ENCODE data around the gene PAK2. TPM values are rescaled to one million over a fixed set of nuclear protein-coding genes. Genes with fewer than 3 reads are reported as not detected.

Gene PAK2
- total and polyA plus RNA-seq, 9 of the 15 experiments (the other 6 are each of a cell fraction or from before 2014, with no cell fraction given): 13.2 to 72.4 (median 35.7) TPM

DNA sequence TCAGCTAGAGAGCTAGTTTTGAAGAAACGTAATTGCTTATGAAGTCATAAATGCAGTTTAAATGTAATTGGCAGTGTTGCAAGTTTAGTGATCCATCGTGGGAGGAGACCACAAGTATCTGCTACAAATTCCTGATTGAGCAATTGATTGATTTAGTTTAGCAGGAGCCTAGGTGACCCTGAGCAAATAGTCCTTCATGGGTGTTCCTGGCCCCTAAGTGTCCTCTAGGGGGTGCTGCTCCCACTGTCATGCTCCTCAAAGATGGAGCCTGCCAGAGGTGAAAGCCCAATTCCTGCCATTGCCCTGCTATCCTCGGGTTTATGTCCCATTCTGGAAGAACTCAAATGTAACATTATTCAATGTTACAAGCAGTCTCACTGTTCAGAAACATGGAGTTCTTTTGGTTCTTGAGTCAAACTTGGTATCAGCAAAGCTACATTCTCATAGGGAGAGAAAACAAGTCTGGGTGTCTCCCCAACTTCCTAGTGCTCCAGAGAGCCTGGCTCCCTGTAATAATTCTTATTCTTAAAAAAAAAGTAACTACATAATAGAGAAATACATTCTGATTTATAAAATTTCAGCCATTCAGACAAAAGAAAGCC, 98.3 kb downstream of the PAK2 start (continued):
- TF ChIP-seq CBX2 (IDR thresholded peaks at IDR 0.05; ENCODE audit: insufficient read depth, low read length, poor library complexity, severe bottlenecking) (no peak), ZNF511 (CRISPR knock-in tag; IDR thresholded peaks at IDR 0.05) (no peak), HDAC8 (tag; IDR thresholded peaks at IDR 0.05) (no peak), KAT8 (IDR thresholded peaks at IDR 0.05; ENCODE audit: low read depth) (no peak), CC2D1A (IDR thresholded peaks at IDR 0.05) (0 out of 2 replicates have a peak, but pooled peaks have one; percentile 18), ZNF444 (CRISPR knock-in tag; IDR thresholded peaks at IDR 0.05) (no peak), SREBF2 (CRISPR knock-in tag; IDR thresholded peaks at IDR 0.05) (no peak), POLR2H (tag; IDR thresholded peaks at IDR 0.05; ENCODE audit: low read depth) (no peak), ZNF217 (CRISPR knock-in tag; IDR thresholded peaks at IDR 0.05) (no peak), ZKSCAN8 (CRISPR knock-in tag; IDR thresholded peaks at IDR 0.05) (no peak), CBX3 (IDR thresholded peaks at IDR 0.05; ENCODE audit: borderline replicate concordance in 1 of 2, low read length in 2 of 2) (no peak), MBD1 (CRISPR knock-in tag; IDR thresholded peaks at IDR 0.05) (no peak)
- TF ChIP-seq, protein P1, sequence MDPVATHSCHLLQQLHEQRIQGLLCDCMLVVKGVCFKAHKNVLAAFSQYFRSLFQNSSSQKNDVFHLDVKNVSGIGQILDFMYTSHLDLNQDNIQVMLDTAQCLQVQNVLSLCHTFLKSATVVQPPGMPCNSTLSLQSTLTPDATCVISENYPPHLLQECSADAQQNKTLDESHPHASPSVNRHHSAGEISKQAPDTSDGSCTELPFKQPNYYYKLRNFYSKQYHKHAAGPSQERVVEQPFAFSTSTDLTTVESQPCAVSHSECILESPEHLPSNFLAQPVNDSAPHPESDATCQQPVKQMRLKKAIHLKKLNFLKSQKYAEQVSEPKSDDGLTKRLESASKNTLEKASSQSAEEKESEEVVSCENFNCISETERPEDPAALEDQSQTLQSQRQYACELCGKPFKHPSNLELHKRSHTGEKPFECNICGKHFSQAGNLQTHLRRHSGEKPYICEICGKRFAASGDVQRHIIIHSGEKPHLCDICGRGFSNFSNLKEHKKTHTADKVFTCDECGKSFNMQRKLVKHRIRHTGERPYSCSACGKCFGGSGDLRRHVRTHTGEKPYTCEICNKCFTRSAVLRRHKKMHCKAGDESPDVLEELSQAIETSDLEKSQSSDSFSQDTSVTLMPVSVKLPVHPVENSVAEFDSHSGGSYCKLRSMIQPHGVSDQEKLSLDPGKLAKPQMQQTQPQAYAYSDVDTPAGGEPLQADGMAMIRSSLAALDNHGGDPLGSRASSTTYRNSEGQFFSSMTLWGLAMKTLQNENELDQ (CRISPR knock-in tag; IDR thresholded peaks at IDR 0.05; ENCODE audit: borderline replicate concordance): no peak
- TF ChIP-seq, protein P2, sequence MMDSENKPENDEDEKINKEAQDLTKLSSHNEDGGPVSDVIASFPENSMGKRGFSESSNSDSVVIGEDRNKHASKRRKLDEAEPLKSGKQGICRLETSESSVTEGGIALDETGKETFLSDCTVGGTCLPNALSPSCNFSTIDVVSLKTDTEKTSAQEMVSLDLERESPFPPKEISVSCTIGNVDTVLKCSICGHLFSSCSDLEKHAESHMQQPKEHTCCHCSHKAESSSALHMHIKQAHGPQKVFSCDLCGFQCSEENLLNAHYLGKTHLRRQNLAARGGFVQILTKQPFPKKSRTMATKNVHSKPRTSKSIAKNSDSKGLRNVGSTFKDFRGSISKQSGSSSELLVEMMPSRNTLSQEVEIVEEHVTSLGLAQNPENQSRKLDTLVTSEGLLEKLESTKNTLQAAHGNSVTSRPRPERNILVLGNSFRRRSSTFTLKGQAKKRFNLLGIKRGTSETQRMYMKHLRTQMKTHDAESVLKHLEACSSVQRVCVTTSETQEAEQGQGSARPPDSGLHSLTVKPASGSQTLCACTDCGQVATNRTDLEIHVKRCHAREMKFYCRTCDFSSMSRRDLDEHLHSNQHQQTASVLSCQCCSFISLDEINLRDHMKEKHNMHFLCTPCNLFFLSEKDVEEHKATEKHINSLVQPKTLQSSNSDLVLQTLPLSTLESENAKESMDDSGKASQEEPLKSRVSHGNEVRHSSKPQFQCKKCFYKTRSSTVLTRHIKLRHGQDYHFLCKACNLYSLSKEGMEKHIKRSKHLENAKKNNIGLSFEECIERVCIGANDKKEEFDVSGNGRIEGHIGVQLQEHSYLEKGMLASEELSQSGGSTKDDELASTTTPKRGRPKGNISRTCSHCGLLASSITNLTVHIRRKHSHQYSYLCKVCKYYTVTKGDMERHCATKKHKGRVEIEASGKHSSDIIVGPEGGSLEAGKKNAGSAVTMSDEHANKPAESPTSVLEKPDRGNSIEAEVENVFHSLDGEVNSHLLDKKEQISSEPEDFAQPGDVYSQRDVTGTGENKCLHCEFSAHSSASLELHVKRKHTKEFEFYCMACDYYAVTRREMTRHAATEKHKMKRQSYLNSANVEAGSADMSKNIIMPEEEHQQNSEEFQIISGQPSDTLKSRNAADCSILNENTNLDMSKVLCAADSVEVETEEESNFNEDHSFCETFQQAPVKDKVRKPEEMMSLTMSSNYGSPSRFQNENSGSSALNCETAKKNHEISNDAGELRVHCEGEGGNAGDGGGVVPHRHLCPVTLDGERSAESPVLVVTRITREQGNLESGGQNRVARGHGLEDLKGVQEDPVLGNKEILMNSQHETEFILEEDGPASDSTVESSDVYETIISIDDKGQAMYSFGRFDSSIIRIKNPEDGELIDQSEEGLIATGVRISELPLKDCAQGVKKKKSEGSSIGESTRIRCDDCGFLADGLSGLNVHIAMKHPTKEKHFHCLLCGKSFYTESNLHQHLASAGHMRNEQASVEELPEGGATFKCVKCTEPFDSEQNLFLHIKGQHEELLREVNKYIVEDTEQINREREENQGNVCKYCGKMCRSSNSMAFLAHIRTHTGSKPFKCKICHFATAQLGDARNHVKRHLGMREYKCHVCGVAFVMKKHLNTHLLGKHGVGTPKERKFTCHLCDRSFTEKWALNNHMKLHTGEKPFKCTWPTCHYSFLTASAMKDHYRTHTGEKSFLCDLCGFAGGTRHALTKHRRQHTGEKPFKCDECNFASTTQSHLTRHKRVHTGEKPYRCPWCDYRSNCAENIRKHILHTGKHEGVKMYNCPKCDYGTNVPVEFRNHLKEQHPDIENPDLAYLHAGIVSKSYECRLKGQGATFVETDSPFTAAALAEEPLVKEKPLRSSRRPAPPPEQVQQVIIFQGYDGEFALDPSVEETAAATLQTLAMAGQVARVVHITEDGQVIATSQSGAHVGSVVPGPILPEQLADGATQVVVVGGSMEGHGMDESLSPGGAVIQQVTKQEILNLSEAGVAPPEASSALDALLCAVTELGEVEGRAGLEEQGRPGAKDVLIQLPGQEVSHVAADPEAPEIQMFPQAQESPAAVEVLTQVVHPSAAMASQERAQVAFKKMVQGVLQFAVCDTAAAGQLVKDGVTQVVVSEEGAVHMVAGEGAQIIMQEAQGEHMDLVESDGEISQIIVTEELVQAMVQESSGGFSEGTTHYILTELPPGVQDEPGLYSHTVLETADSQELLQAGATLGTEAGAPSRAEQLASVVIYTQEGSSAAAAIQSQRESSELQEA (IDR thresholded peaks at IDR 0.05; ENCODE audit: low read depth): no peak
